Hindlimb muscle (tissue), 1 donor: Measurements from ENCODE around the gene KDM6A. TPM values are rescaled to one million over a fixed set of nuclear protein-coding genes. Genes with fewer than 3 reads are reported as not detected.
"Not testable (repeated sequence)": the region's sequence is repeated elsewhere in the genome, so short reads cannot be mapped to it uniquely, and the experiment has no call there.

ENCODE experiments used
- DNase-seq: peaks from one replicate; pipeline ENCODE4 v3.0.0-alpha.2; 2013
- polyA plus RNA-seq: library from polyadenylated mRNA; unstranded; fragments of 120-200 nt; gene quantifications from one replicate; pipeline ENCODE4 v1.2.1, GENCODE V29; 2013; ENCODE audit not compliant: insufficient read length

Gene KDM6A
- polyA plus RNA-seq, 1 donor: 17.0 TPM

DNA sequence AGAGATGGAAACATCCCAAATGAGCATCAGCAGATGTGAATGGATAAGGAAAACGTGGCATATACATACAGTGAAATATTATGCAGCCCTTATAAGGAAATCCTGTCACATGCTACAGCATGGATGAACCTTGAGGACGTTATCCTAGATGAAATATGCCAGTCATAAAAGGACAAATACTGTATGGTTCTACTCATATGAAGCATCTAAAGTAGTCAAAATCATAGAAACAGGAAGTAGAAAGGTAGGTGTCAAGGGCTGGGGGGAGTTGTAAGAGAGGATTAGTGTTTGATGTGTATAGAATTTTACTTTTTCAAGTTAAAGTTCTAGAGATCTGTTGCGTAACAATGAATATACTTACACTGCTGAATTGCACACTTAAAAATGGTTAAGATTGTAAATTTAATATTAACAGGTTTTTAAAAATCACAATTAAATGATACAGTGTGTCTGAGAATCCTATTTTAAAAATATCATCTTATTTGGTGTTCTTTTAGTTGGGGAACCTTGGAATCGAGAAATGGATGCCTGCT, 58.5 kb downstream of the KDM6A start:
- DNase-seq: no peak

DNA sequence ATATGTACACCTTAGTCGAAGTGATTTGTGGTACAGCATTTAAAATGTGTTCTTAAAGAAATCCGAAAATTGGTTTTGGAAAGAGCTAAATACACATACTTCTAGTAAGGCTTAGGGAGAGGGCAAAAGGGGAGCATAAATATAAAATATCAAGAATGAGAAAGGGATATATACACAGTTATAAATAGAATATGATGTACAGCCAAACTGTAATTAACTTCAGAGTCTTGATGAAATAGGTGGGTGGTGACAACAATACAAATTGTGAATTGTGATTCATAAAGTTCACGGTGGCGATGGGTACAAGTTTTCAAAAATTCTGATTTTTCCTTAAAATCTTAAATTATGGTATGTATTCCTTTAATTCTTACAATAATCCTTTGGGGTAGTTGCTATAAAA, 62.2 kb downstream of the KDM6A start:
- no peak for DNase-seq

DNA sequence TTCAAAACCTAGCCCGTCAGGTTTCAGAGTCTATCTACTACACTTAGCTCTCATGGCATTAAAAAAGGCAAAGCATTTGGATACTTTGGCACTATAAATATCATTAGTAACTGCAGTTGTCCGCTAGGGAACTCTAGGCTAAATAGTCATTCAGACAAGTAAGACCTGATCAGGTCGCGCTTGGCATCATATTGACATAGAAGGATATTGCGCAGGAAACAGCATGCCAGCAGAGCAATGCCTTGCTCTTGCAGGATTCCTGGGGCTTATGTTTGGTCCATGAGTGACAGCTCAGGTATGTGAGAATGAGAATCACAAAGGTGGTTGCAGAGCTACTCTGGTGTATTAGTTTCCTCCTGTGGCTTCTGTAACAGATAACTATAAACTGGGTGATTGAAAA, 62.7 kb downstream of the KDM6A start:
- DNase-seq: no peak

DNA sequence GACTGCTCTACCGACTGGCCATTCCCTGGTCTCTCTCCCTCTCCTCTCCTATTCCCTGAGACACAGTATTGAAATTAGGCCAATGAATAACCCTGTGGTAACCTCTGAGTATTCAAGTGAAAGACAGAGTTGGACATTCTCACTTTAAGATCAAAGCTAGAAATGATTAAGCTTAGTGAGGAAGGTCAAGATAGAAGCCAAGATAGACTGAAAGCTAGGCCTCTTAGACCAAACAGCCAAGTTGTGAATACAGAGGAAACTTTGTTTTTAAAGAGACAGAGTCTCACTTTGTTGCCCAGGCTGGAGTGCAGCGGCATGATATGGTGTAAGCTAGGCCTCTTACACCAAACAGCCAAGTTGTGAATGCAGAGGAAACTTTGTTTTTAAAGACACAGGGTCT, 64.6 kb downstream of the KDM6A start:
- no peak for DNase-seq

DNA sequence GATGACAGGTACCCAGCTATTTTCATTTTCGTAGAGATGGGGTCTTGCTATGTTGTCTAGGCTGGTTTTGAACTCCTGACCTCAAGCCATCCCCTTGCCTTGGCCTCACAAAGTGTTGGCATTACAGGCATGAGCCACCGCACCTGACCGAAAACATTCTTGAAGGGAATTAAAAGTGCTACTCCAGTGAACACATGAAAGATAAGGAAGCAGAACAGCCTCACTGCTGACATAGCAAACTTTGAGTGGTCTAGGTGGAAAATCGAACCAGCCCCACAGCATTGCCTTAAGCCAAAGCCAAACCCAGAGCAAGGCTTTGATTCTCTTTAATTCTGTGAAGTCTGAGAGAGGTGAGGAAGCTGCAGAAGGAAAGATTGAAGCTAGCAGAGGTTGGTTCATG, 65.1 kb downstream of the KDM6A start:
- no peak for DNase-seq

DNA sequence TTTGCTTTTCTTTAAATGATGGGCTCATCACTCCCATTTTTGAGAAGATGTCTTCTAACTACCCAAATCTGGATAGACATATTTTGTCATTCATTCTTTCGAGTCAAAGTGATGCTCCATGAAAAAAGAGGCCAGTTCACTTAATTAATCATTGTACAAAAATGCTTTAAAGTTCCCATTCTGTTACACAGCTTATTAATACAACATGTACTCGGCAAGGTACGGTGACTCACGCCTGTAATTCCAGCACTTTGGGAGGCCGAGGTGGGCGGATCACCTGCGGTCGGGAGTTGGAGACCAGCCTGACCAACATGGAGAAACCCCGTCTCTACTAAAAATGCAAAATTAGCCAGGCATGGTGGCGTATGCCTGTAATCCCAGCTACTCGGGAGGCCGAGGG, 67.6 kb downstream of the KDM6A start:
- not testable (repeated sequence) for DNase-seq

DNA sequence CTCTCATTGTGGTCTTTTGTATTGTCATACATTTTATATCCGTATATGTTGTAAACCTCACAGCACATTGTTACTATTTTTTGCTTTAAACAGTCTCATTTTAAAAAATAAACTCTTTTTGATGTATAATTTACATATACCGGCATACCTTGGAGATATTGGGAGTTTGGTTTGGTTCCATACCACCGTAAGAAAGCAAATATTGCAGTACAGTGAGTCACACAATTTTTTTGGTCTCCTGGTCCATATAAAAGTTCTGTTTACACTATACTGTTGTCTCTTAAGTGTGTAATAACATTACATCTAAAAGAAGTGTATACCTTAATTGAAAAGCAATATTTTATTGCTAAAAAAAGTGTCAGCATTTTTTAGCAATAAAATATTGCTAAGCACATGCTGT, 70.0 kb downstream of the KDM6A start:
- DNase-seq: no peak

DNA sequence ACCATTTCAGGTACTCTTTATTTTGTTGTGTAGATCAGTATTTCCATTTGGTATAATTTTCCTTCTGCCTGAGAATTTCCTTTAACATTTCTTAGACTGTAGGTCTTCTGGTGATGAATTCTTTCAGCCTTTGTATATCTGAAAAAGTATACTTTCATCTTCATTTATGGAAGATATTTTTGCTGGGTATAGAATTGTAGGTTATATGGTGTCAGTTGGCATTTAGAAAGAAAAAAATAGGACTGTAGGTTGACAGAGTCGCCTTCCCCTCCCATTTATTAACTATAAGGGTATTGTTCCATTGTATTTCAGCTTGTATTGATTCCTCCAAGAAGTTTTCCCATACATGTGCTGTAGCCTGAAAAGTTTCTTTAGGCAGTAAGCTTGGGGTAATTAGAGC, 71.9 kb downstream of the KDM6A start:
- DNase-seq: no peak

DNA sequence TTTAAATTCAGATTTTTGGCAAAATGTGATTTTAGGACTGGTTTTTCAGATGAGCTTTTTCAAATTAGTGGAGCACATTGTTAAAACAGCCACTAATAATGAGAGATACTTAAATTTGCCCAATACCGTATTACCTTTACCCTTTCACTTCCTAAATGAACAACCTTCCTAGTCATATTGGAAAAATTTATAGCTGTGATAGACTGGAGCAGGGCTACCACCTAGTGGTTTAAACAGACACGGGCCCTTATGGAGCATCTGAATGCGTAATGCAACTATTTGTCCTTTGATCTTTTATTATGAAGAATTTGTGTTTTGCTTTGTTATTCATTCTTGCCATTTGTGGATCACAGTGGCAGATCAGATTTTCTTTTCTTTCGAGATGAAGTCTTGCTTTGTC, 72.7 kb downstream of the KDM6A start:
- DNase-seq: no peak

DNA sequence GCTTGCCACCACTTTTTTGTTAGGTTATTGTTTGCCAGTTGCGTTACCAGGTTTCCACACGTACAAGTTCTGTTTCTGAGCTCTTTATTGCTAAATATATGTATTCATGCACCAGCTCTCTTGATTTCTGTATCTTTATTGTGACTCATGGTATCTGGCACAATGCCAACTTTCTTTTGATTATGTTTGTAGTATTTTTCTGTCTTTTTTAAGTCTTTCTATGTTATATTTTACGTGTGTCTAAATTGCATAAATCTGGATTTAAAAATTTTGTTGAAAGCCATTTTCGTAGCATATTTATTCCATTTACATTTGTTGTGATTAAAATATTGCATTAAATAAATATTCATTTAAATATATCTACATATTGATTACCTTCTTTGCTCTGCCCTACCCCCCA, 73.8 kb downstream of the KDM6A start:
- DNase-seq: no peak

DNA sequence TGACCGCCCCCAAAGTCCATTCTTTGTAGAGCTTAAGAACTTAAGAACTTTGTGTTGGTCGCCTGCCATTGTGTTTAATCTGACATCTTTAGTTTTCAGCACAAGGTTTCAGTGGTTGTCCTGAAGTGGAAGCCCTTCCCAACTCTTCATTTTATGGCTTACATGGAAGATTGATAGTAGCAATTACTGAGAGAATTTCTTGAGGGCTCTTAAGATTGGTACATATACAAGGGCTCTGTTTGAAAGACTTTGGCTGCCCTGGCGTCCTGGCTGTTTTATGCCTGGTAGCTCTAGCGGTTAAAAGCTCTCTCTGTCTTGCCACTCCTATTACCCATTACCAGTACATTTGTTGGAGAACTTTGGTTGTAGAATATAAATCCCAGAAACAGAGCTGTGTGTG, 75.0 kb downstream of the KDM6A start:
- DNase-seq: no peak

DNA sequence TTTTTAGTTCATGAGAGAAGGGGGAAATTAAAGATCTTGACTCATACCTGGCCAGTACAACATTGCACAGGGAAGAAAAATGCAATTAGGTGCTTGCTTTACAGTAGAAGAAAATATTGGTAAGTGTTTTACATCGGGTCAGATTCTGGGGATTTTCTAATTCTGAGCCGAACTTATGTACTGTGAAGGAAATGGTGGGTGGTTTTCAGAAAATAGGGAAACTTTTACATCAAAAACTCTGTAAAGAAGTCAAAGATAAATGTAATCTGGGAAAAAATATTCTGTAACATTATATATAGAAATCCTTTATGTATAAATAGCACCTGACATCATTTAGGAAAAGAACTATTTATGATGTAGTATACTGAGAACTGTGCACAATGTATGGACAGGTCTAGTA, 75.4 kb downstream of the KDM6A start:
- no peak for DNase-seq

DNA sequence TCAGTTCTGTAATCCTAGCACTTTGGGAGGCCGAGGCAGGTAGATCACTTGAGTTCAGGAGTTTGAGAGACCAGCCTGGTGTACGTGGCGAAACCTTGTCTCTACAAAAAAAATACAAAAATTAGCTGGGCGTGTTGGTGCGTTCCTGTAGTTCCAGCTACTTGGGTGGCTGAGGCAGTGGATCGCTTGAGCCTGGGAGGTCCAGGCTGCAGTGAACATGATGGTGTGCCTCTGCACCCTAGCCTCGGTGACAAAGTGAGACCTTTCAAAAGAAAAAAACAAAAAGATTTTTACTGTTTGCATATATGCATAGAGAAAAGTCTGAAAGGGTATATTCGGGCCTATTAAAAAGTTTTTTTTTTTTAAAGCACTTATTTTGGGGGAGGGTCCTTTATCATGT, 76.1 kb downstream of the KDM6A start:
- DNase-seq: no peak

DNA sequence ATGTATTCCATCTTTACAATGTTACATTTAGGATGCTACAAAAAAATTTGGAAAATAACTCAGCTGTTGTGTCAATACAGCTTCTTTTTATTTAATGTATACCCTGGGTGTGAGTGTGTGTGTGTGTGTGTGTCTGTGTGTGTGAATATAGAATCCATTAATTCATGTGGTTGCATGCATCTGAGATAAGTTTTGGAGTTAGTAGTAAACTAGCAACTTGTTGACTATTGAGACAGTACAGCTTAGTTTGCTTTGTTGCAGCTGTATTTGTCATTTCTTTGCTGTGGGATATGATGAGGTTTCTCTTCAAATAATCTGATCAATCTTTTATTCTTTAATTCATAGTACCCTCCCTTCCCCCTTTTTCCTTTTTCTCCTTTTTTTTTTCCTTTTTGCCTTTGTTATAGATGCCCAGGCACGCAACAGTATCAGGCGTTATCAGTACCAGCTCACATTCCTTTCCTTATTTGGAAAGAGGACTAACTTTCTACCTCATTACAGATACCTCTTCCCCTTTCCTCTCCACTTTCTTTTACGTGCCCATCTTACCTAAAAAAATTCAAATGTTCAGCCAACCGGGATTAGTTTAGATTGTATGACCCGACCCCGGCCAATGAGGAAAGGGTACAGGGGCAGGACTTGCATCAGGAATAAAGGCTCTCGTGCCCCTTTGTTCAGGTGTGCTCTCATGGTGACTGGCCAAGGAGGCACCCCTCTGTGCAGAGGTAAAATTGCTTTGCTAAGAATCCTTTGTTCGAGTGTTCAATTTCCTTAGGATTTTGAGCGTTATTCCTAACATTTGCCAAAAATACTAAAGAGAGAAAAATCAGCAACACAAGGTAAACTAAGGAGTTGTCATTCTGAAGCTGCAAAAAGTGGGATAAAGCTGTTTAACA, 77.7 kb downstream of the KDM6A start:
- not testable (repeated sequence) for DNase-seq

DNA sequence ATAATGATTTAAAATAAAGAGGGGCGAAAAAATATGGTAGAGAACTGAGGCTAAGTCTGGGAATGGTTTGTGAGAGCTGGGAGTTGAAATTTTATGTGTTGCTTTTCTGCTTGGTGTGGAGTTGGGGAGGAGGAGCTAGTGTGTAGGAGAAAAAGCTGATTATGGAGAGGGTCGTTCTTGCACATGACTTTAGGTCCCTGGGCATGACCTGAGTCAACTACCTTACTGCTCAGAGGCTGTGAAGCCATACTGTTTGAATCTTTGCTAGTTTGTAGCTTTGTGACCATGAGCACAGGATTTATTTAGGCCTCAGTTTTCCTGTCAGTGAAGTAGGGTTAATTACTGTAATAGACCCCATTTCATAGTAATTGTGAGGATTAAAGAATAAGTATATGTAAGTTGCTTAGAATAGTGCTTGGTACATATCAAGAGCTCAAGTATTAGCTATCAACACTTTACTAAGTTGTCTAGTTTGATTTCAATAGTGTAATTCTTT, 78.6 kb downstream of the KDM6A start:
- DNase-seq: no peak

DNA sequence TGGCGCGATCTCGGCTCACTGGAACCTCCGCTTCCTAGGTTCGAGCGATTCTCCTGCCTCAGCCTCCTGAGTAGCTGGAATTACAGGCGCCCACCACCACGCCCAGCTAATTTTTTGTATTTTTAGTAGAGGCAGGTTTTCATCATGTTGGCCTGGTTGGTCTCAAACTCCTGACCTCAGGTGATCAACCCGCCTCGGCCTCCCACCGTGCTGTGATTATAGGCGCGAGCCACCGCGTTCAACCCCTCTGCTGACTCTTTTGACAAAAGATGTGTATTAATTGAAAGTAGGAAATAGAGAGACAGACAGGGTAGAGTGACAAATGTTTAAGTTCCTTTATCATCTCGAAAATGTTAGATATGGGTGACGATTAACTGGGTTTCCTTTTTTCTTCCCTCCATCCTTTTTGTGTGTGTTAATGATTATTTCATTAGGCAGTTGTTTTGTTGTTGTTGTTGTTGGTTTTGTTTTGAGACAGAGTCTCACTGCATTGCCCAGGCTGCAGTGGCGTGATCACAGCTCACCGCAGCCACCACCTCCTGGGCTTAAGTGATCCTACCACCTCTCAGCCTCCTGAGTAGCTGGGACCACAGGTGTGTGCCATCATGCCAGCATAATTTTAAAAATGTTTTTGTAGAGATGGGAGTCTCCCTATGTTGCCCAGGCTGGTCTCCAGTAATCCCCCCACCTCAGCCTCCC, 79.5 kb downstream of the KDM6A start:
- no peak for DNase-seq

DNA sequence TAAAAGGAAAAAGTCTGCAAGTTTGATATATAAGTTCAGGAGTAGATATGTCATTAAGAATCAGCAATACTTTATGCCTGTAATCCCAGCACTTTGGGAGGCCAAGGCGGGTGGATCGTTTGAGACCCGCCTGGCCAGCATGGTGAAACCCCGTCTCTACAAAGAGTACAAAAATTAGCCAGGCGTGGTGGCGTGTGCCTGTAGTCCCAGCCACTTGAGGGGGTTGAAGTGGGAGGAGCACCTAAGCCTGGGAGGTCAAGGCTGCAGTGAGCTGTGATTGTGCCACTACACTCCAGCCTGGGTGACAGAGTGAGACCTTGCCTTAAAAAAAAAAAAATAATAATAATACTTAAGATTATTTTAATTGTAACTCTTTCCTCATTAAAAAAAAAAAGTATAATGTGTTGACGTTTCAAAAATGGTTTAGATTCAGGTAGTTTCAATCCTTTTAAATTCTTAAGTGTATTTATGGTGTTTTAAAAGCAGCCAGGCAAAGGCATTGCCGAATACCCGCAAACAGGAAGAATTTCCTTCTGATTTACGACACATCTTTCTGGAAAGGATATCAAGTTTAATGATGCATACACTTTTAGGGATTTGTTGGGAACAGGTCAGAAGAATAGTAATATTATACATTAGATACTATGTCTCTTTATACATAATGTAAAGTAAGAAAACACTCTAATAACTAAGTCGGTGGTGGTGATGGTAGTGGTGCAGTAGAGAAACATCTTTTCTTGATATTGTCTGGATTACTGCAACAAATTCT, 80.9 kb downstream of the KDM6A start:
- DNase-seq: no peak

DNA sequence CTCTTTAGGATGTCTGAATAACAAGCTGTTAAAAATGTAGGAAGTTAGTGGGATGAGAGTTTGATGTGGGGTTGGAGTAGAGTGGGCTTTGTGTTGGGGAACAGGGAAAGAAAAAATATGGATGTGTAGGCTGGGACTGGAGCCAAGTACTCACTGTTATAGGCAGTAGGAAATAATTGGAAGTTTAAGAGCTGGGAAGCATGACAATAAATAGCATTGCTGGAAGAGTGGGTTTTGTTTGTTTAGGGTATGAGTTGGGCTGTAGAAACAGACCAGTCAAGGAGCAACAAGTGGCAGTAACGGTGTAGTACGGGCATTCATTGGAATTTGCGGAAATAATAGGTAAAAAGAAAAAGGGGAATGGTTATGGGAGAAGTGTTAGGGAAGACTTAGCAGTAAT, 81.6 kb downstream of the KDM6A start:
- DNase-seq: no peak

DNA sequence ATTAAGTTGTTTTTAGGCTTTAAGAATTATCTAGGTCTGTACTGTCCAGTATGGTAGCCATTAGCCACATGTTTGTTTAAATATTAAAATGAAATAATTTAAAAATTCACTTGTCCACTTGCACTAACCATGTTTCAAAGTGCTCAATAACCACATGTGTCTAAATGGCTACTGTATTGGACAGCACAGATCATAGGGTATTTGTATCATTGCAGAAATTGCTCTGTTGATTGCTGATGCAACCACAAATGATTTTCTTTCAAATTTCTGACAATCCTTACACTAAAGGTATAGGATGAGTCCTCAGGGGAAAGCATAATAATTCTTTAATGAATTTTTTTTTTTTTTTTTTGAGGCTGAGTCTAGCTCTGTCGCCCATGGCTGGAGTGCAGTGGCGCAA, 84.9 kb downstream of the KDM6A start:
- DNase-seq: no peak

DNA sequence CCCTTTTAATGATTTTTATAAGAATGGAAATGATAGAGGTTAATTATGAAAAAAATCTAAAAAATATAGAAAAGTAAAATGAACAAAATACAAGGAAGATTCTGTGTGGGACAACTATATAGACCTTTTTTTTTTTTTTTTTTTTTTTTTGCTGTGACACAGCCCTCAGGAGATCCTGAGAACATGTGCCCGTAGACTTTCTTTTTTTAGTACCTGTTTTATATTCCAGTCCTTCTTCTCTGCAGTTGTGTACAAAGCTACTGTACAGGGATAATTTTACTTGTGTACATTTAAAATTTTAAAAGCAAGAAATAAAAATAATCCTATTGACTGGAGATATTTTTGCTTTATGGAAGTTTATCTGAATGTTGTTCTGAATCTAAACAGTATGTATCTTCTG, 85.5 kb downstream of the KDM6A start:
- DNase-seq: no peak

DNA sequence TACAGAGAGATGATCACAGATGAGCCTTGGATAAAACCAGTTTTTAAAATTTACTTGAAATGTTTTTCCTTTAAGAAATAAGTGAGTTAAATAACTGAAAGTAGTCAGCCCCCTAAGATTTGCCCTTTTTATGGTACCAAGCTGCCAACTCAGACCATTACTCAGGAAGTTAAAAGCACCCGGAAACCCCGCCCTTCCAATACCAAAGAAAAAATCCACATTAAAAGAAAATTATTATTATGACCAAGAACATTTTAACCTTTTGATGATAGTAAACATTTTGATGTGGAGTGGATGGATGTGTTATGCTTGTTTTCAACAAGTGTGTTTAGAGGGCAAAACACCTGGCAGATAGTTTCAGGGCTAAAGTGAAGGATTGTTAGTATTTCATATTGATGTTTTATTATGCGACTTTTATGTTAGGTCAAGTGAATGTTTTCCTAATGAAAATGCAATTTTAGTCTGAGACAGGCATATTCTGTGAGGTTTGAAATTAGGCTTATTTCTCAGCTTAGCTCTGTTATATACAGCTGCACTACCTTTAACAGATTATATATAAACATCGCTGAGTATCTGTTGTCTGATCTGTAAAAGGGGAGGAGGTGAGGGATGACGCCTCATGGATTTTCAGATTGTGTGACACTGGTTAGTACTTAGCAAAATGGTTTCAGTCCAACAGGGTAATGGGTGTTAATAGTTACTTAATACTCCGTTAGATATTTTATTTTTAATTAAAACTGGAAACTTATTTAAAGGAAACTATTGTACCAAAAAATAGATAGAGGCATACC, 89.0 kb downstream of the KDM6A start:
- no peak for DNase-seq

DNA sequence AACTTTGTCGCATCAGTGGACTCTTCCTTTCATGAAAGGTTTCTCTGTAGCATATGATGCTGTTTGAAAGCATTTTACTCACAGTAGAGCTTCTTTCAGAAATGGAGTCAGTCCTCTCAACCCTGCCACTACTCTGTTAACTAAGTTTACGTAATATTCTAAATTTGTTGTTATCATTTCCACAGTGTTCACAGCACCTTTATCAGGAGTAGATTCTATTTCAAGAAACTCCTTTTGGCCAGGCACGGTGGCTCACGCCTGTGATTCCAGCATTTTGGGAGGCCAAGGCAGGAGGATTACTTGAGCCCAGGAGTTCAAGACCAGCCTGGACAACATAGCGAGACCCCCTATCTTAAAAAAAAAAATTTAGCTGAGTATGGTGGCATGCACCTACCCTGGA, 90.0 kb downstream of the KDM6A start:
- DNase-seq: no peak
